HepG2 (cell line): Measurements from ENCODE around the gene RPS19. TPM values are rescaled to one million over a fixed set of nuclear protein-coding genes. Genes with fewer than 3 reads are reported as not detected.

ENCODE experiments used
- ATAD3A ChIP-seq: sonication (generic); formaldehyde crosslinking; IDR thresholded peaks from 2 replicates; pipeline ENCODE4 v1.4.0; 2020; ENCODE audit warnings: missing genetic modification reagents
- HOXA3 ChIP-seq: sonication (generic); formaldehyde crosslinking; IDR thresholded peaks from 2 replicates; pipeline ENCODE4 v1.5.0; 2020; ENCODE audit warnings: missing genetic modification reagents
- IRF2 ChIP-seq: IDR thresholded peaks from 2 replicates; pipeline ENCODE4 v1.6.1; 2018; ENCODE audit warnings: missing genetic modification reagents, missing compliant biosample characterization
- KAT8 ChIP-seq: IDR thresholded peaks from 2 replicates; pipeline ENCODE4 v1.6.1; 2016; ENCODE audit warnings: missing genetic modification reagents, missing compliant biosample characterization
- KDM5B ChIP-seq: sonication (generic); formaldehyde crosslinking; IDR thresholded peaks from 2 replicates; pipeline ENCODE4 v1.4.0; 2020; ENCODE audit warnings: missing genetic modification reagents, mild to moderate bottlenecking, borderline replicate concordance
- PHF8 ChIP-seq: sonication (generic); formaldehyde crosslinking; IDR thresholded peaks from 2 replicates; pipeline ENCODE4 v1.5.0; 2020; ENCODE audit warnings: missing genetic modification reagents
- POLR2AphosphoS5 ChIP-seq: IDR thresholded peaks from 2 replicates; pipeline ENCODE4 v1.6.1; 2012; ENCODE audit warnings: low read depth, low read length
- SCMH1 ChIP-seq: sonication (generic); formaldehyde crosslinking; IDR thresholded peaks from 2 replicates; pipeline ENCODE4 v1.9.0; 2021; ENCODE audit warnings: missing genetic modification reagents, mild to moderate bottlenecking, borderline replicate concordance
- ZFP41 ChIP-seq: sonication (generic); formaldehyde crosslinking; IDR thresholded peaks from 2 replicates; pipeline ENCODE4 v1.4.0; 2020; ENCODE audit warnings: mild to moderate bottlenecking, missing genetic modification reagents, borderline replicate concordance
- ZFYVE20 ChIP-seq: sonication (generic); formaldehyde crosslinking; IDR thresholded peaks from 2 replicates; pipeline ENCODE4 v1.8.0; 2023; ENCODE audit warnings: low read depth, mild to moderate bottlenecking, moderate library complexity, missing genetic modification reagents, borderline replicate concordance
- ZNF138 ChIP-seq: sonication (generic); formaldehyde crosslinking; IDR thresholded peaks from 2 replicates; pipeline ENCODE4 v1.5.0; 2020; ENCODE audit warnings: mild to moderate bottlenecking, low read depth, missing genetic modification reagents
- ZNF563 ChIP-seq: sonication (generic); formaldehyde crosslinking; IDR thresholded peaks from 2 replicates; pipeline ENCODE4 v1.8.0; 2022; ENCODE audit warnings: mild to moderate bottlenecking, moderate library complexity, missing genetic modification reagents
- ZNF639 ChIP-seq: conservative IDR thresholded peaks from 2 replicates; pipeline ENCODE4 v1.6.1; 2018; ENCODE audit warnings: missing genetic modification reagents
- polyA plus RNA-seq, 8 experiments: library from polyadenylated mRNA; depleted of rRNA in 3 of 8; stranded (reverse) in 7 of 8; unstranded in 1 of 8; fragments of >200 nt; fragmentation: Illumina TruSeq in 4 of 8; extraction: Trizol in 4 of 8; gene quantifications; 2 replicates each; pipeline versions ENCODE4 v1.2.1 to v1.2.3, GENCODE V29; 2011 to 2016; ENCODE audit warnings: low read depth in 4 of 8, missing spikeins in 1 of 8, mixed read lengths in 1 of 8; ENCODE audit not compliant: insufficient read depth in 1 of 8
- total RNA-seq, 5 experiments: library from RNA; depleted of rRNA; stranded (reverse); fragments of >200 nt; fragmentation: Illumina TruSeq; extraction: Trizol; gene quantifications; 2 replicates each; pipeline ENCODE4 v1.2.3, GENCODE V29; 2016; ENCODE audit warnings: low read depth in 1 of 5
- TF ChIP-seq, protein P1 (sequence below): fragments of 450-650 bp; IDR thresholded peaks from 2 replicates; pipeline ENCODE4 v1.6.1; 2016
- TF ChIP-seq, protein P2 (sequence below): IDR thresholded peaks from 2 replicates; pipeline ENCODE4 v1.6.1; 2018; ENCODE audit warnings: missing genetic modification reagents
- TF ChIP-seq, protein P3 (sequence below): sonication (generic); formaldehyde crosslinking; IDR thresholded peaks from 2 replicates; pipeline ENCODE4 v1.8.0; 2023; ENCODE audit warnings: mild to moderate bottlenecking, missing genetic modification reagents
- TF ChIP-seq, protein P4 (sequence below): sonication (generic); formaldehyde crosslinking; IDR thresholded peaks from 2 replicates; pipeline ENCODE4 v1.4.0; 2020; ENCODE audit warnings: missing genetic modification reagents
- TF ChIP-seq, protein P5 (sequence below): sonication (generic); formaldehyde crosslinking; IDR thresholded peaks from 2 replicates; pipeline ENCODE4 v1.9.0; 2021; ENCODE audit warnings: missing genetic modification reagents, borderline replicate concordance

Gene RPS19
- total and polyA plus RNA-seq, 2 of the 13 experiments (the other 11 are each of a cell fraction or from before 2014, with no cell fraction given): 1,983 to 4,758 TPM

DNA sequence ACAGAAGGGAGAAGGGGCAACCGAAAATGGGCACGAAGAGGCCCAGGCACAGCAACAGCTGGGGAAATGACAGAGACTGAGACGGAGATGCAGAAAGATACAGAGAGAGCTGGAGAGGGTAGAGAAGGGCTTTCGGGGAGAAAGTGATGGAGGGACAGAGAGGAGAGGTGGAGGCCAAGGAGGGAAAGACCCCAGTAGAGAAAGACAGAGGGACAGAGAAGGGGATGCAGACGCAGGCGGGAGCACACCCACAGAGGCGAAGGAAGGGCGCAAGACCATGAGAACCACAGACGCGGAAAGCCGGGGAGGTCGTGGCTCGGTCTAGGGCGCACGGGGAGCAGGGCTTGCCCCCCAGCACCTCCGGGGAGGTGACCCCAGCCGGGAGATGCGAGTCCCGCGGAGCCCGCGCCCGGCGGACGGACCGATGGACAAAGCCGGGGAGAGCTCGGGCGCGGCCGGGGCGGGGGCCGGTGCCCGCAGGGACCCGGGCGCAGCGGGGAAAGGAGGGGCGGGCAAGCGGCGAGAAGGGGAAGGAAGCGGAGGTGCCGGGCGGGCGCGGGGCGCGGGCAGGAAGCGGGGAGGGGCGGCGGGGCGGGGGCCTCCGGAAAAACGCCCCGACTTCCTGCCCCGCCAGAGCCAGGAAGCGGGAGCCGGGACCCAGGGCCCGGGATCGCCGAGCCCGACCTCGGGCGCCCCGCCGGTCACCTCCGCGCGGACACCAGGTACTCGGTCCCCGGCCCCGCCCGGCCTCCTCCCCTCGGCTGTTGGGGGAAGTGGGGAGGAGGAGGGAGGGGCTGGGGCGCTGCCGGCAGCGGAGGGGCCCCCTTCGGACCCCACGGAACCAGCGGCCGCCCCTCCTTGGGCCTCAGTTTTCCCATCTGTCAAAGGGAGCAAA, 22.8 kb downstream of the RPS19 start, which contains the start of gene ARHGEF1 (continued):
- TF ChIP-seq, protein P1, sequence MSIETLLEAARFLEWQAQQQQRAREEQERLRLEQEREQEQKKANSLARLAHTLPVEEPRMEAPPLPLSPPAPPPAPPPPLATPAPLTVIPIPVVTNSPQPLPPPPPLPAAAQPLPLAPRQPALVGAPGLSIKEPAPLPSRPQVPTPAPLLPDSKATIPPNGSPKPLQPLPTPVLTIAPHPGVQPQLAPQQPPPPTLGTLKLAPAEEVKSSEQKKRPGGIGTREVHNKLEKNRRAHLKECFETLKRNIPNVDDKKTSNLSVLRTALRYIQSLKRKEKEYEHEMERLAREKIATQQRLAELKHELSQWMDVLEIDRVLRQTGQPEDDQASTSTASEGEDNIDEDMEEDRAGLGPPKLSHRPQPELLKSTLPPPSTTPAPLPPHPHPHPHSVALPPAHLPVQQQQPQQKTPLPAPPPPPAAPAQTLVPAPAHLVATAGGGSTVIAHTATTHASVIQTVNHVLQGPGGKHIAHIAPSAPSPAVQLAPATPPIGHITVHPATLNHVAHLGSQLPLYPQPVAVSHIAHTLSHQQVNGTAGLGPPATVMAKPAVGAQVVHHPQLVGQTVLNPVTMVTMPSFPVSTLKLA: no peak
- no peak for TF ChIP-seq HOXA3 (CRISPR knock-in tag)
- TF ChIP-seq ZNF138 (CRISPR knock-in tag): no peak
- TF ChIP-seq, protein P2, sequence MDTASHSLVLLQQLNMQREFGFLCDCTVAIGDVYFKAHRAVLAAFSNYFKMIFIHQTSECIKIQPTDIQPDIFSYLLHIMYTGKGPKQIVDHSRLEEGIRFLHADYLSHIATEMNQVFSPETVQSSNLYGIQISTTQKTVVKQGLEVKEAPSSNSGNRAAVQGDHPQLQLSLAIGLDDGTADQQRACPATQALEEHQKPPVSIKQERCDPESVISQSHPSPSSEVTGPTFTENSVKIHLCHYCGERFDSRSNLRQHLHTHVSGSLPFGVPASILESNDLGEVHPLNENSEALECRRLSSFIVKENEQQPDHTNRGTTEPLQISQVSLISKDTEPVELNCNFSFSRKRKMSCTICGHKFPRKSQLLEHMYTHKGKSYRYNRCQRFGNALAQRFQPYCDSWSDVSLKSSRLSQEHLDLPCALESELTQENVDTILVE (CRISPR knock-in tag): peak; percentile 59; the same call in 1 of the 2 replicates
- TF ChIP-seq, protein P3, sequence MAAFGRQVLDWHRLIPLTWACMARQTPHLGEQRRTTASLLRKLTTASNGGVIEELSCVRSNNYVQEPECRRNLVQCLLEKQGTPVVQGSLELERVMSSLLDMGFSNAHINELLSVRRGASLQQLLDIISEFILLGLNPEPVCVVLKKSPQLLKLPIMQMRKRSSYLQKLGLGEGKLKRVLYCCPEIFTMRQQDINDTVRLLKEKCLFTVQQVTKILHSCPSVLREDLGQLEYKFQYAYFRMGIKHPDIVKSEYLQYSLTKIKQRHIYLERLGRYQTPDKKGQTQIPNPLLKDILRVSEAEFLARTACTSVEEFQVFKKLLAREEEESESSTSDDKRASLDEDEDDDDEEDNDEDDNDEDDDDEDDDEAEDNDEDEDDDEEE: no peak
- TF ChIP-seq ZFP41: no peak
- no peak for TF ChIP-seq ATAD3A (CRISPR knock-in tag)
- TF ChIP-seq PHF8 (CRISPR knock-in tag): no peak; the same call in 1 of the 2 replicates
- TF ChIP-seq POLR2AphosphoS5: no peak
- TF ChIP-seq ZNF563 (CRISPR knock-in tag): no peak
- TF ChIP-seq KDM5B (CRISPR knock-in tag): no peak; the same call in 1 of the 2 replicates
- TF ChIP-seq SCMH1 (CRISPR knock-in tag): no peak
- TF ChIP-seq KAT8 (CRISPR knock-in tag): peak; percentile 35; the same call in 1 of the 2 replicates
- TF ChIP-seq, protein P4, sequence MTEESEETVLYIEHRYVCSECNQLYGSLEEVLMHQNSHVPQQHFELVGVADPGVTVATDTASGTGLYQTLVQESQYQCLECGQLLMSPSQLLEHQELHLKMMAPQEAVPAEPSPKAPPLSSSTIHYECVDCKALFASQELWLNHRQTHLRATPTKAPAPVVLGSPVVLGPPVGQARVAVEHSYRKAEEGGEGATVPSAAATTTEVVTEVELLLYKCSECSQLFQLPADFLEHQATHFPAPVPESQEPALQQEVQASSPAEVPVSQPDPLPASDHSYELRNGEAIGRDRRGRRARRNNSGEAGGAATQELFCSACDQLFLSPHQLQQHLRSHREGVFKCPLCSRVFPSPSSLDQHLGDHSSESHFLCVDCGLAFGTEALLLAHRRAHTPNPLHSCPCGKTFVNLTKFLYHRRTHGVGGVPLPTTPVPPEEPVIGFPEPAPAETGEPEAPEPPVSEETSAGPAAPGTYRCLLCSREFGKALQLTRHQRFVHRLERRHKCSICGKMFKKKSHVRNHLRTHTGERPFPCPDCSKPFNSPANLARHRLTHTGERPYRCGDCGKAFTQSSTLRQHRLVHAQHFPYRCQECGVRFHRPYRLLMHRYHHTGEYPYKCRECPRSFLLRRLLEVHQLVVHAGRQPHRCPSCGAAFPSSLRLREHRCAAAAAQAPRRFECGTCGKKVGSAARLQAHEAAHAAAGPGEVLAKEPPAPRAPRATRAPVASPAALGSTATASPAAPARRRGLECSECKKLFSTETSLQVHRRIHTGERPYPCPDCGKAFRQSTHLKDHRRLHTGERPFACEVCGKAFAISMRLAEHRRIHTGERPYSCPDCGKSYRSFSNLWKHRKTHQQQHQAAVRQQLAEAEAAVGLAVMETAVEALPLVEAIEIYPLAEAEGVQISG: peak; percentile 95
- no peak for TF ChIP-seq ZFYVE20
- no peak for TF ChIP-seq IRF2
- no peak for TF ChIP-seq ZNF639 (CRISPR knock-in tag)
- TF ChIP-seq, protein P5, sequence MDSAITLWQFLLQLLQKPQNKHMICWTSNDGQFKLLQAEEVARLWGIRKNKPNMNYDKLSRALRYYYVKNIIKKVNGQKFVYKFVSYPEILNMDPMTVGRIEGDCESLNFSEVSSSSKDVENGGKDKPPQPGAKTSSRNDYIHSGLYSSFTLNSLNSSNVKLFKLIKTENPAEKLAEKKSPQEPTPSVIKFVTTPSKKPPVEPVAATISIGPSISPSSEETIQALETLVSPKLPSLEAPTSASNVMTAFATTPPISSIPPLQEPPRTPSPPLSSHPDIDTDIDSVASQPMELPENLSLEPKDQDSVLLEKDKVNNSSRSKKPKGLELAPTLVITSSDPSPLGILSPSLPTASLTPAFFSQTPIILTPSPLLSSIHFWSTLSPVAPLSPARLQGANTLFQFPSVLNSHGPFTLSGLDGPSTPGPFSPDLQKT (CRISPR knock-in tag): no peak
